ENCODE measurements around the gene DEDD. TPM values are rescaled to one million over a fixed set of nuclear protein-coding genes. Genes with fewer than 3 reads are reported as not detected.

DEDD gene
- polyA plus RNA-seq, 2 of the 4 experiments (the other 2 are of a cell fraction) = 25.3 to 38.4 TPM

GRCh38 chr1:161099090-161099802, 33.2 kb downstream of the DEDD start:
- 93% methylated on average over 8 of the region's 9 CpGs for WGBS (ENCODE audit: missing lambda C conversion rate)
- FAIRE-seq (no peak), DNase-seq (ENCODE audit: low read depth in 1 of 2, low spot score in 1 of 2) (no peak), ATAC-seq (peak; percentile 4 to 11; a peak in 1 of 6 replicates)
- ChIA-PET CTCF (interaction anchor here (0.6 to 9.7 kb wide), 22 partner anchors 8 to 320 kb away, joined by 3 to 319 read pairs (median 16); partner anchors contain the start of genes ARHGAP30, DEDD, F11R and NECTIN4), POLR2A (interaction anchor here (0.9 to 1.1 kb wide), 2 partner anchors 86 to 95 kb away, joined by 3 read pairs; no protein-coding TSS in a partner anchor)
- Histone ChIP-seq H3K4me2 (peak overlapping the region; percentile 58; the same call in 1 of the 3 replicates), H3K9me3 (no peaks in the 10 kb centered on the region), H3K4me3 (no peak overlapping the region), H3K4me1 (peaks cover 11% of the 10 kb centered on the region; the same call in 2 of the 3 replicates), H3K27ac (no peak overlapping the region)
- TF ChIP-seq JUN (IDR thresholded peaks at IDR 0.05) = no peak
- no peak for TF ChIP-seq ATOH8 (CRISPR knock-in tag; IDR thresholded peaks at IDR 0.05; ENCODE audit: low read depth)
- TF ChIP-seq ZC3H11A (IDR thresholded peaks at IDR 0.05) = no peak
- no peak for TF ChIP-seq JUNB (IDR thresholded peaks at IDR 0.05)
- no peak for TF ChIP-seq E2F6 (IDR thresholded peaks at IDR 0.05; ENCODE audit: borderline replicate concordance, low read depth)
- TF ChIP-seq RCOR1 (IDR thresholded peaks at IDR 0.05; ENCODE audit: low read depth, low read length) = no peak
- TF ChIP-seq POLR2AphosphoS2 (conservative IDR thresholded peaks at IDR 0.05; ENCODE audit: low read length) = 0 out of 2 replicates have a peak, but pooled peaks have one; percentile 41
- no peak for TF ChIP-seq CTCF (IDR thresholded peaks at IDR 0.05)

- ChIA-PET CTCF (interaction anchor here (0.6 to 9.7 kb wide), 45 partner anchors 9 to 834 kb away, joined by 3 to 319 read pairs (median 7); partner anchors contain the start of genes ARHGAP30, DEDD, F11R and NECTIN4), POLR2A (interaction anchor here (0.9 to 2.2 kb wide), 5 partner anchors 19 to 106 kb away, joined by 3 to 6 read pairs (median 5); partner anchors contain the start of genes DEDD, F11R, NIT1 and PFDN2)
- Histone ChIP-seq H3K27ac (peak within 1 kb of the TSS; percentile 59 to 86), H3K4me1 (peaks cover 11% of the 10 kb centered on the region; the same call in 2 of the 3 replicates), H3K4me3 (peak within 1 kb of the TSS; percentile 41), H3K4me2 (peak within 1 kb of the TSS; percentile 58), H3K9me3 (no peaks in the 10 kb centered on the region)
- FAIRE-seq (no peak), DNase-seq (ENCODE audit: low read depth in 1 of 2, low spot score in 1 of 2) (peak; percentile 64 to 75), ATAC-seq (peak; percentile 73 to 78)
- 77% methylated on average over 38 of the region's 71 CpGs for WGBS (ENCODE audit: missing lambda C conversion rate)
- TF ChIP-seq RAD21 (conservative IDR thresholded peaks at IDR 0.05 in 1 of 2, IDR thresholded peaks at IDR 0.05 in 1 of 2) = no peak
- no peak for TF ChIP-seq POLR2A (IDR thresholded peaks at IDR 0.05; ENCODE audit: low read length)
- TF ChIP-seq RFX5 (IDR thresholded peaks at IDR 0.05) = no peak
- no peak for TF ChIP-seq ELK1 (IDR thresholded peaks at IDR 0.05; ENCODE audit: low read depth, low read length)
- TF ChIP-seq NR3C1 (IDR thresholded peaks at IDR 0.05) = no peak
- no peak for TF ChIP-seq MYC (IDR thresholded peaks at IDR 0.05; ENCODE audit: borderline replicate concordance, low read length)
- TF ChIP-seq RNF2 (IDR thresholded peaks at IDR 0.05; ENCODE audit: borderline replicate concordance, low read depth) = no peak
- TF ChIP-seq FOSB (CRISPR knock-in tag; IDR thresholded peaks at IDR 0.05) = no peak
- no peak for TF ChIP-seq CBX8 (IDR thresholded peaks at IDR 0.05)
- no peak for TF ChIP-seq POLR2AphosphoS2 (conservative IDR thresholded peaks at IDR 0.05; ENCODE audit: low read length)
- no peak for TF ChIP-seq HOXB5 (CRISPR knock-in tag; IDR thresholded peaks at IDR 0.05)
- no peak for TF ChIP-seq CEBPB (IDR thresholded peaks at IDR 0.05)
These were observed 34.0 kb downstream of the DEDD start, which contains the start of gene KLHDC9 for GRCh38 chr1:161098210-161099068. KLHDC9 (plus strand) TSS chr1:161098361; CDS start chr1:161098536, 175 bp downstream.

All from A549 (cell line).